Thyroid gland (tissue), 4 donors: Measurements from ENCODE around the gene MOB2. TPM values are rescaled to one million over a fixed set of nuclear protein-coding genes. Genes with fewer than 3 reads are reported as not detected.

Experiments used
- DNase-seq, 2 donors: peaks; one replicate each; pipeline ENCODE4 v3.0.0-alpha.2; 2019
- H3K27ac ChIP-seq, 3 donors: fragments of 200-600 bp; sonication (generic); 1 replicate in 2 of 3; 2 replicates in 1 of 3; pipeline ENCODE4 v1.5.1; 2016 to 2019; ENCODE audit warnings: mild to moderate bottlenecking in 1 of 3, moderate library complexity in 1 of 3
- H3K27me3 ChIP-seq: fragments of 200-600 bp; sonication (generic); one replicate; pipeline ENCODE4 v1.5.1; 2019
- H3K36me3 ChIP-seq, 2 donors: fragments of 200-600 bp; sonication (generic); one replicate each; pipeline ENCODE4 v1.5.1; 2016 to 2019
- H3K4me1 ChIP-seq, 2 donors: fragments of 200-600 bp; sonication (generic); one replicate each; pipeline ENCODE4 v1.5.1; 2017 to 2019
- H3K4me3 ChIP-seq, 3 donors: fragments of 200-600 bp; sonication (generic); replicated peaks in 1 of 3; 1 replicate in 2 of 3; 2 replicates in 1 of 3; pipeline ENCODE4 v1.5.1; 2016; ENCODE audit warnings: mild to moderate bottlenecking in 1 of 3
- H3K9me3 ChIP-seq: fragments of 200-600 bp; sonication (generic); one replicate; pipeline ENCODE4 v1.5.1; 2017
- POLR2A ChIP-seq, 2 donors: fragments of 450-650 bp; IDR thresholded peaks; one replicate each; pipeline ENCODE4 v1.6.1; 2017; ENCODE audit warnings: antibody characterized with exemption in 2 of 2, mild to moderate bottlenecking in 2 of 2, moderate library complexity in 1 of 2
- WGBS, 2 donors: methylation state at CpG; one replicate each; pipeline ENCODE4 v1.1.5; 2017; 5-methylcytosine and 5-hydroxymethylcytosine counted together
- intact Hi-C: fragments of 100-400 bp; cut with DNase I; formaldehyde crosslinking; loops from one replicate; pipeline ENCODE4 v1.15.1; 2023
- total RNA-seq, 4 donors: library from RNA; depleted of rRNA; stranded (reverse); fragments of >200 nt; gene quantifications; one replicate each; pipeline ENCODE4 v1.2.3, GENCODE V29; 2016
- TF ChIP-seq, protein P1 (sequence below), 6 experiments: fragments of 200-600 bp in 3 of 6; fragments of 450-650 bp in 3 of 6; sonication (generic) in 3 of 6; IDR thresholded peaks; one replicate each; pipeline ENCODE4 v1.5.1; 2016 to 2019; ENCODE audit warnings: antibody characterized with exemption in 6 of 6, mild to moderate bottlenecking in 2 of 6, inconsistent platforms in 1 of 6, moderate library complexity in 1 of 6

The MOB2 gene
- total RNA-seq, 4 donors from 2014 or later = 25.6 to 45.8 (median 30.1) TPM

DNA sequence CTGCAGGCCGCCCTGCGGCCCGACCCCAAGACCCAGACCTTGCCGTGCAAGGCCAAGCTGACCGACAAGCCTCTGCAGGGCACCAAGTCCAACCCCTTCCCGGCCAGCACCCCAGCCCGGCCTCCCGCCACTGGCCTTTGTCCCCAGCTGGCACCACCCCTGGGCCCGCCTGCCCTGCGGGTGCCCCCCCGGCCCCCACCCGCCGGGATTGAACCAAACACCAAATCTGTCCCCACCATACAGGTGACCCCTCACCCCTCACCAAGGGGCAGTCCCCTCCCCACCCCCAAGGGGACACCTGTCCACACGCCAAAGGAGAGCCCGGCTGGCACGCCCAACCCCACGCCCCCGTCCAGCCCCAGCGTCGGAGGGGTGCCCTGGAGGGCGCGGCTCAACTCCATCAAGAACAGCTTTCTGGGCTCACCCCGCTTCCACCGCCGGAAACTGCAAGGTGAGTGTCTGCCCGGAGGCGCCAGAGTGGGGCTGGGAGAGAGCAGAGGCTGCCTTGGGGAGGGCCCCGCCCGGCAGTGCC is 36.2 kb downstream of the MOB2 start:
- WGBS, 2 donors = 91% methylated on average over 6 to 9 of the region's 29 CpGs

DNA sequence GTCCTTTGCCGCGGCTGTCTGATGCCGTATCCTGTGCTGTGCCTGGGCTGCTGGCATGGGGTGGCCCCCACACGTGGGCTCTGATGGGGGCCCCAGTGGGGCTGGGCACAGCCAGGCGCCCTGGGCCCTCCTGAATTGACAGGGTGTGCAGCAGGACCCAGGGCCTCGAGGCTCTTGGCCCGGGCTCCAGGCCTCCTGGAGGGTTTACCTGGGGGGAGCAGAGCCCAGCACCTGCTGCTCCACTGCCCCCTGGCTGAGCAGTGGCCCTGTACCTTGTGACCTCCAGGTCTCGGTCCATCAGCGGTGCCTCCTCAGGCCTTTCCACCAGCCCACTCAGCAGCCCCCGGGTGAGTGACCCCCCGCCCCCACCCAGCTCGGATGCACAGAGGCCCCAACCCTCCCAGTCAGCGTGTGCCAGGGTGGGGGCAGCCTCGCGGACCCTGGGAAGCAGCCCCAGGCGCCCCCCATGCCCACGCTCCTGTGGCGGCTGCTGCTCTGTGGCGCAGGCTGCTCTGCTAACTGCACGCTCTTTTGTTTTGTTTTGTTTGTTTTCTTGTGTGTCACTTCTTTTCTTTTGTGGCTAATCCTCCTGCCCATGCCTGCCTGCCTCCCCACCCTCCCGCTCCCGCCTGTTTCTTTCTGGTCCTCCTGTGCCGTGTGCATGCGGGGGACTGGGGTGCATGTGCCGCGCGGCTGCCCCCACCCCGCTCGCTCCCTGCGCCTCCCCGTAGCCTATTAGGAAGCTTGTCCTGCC is 36.9 kb downstream of the MOB2 start:
- no peak for DNase-seq
- Histone ChIP-seq H3K4me3 (no peak overlapping the region), H3K27ac (no peak overlapping the region), H3K9me3 (no peaks in the 10 kb centered on the region), H3K4me1 (peaks cover 3 to 20% of the 10 kb centered on the region in 2 donors), H3K36me3 (no peaks in the 10 kb centered on the region), H3K27me3 (no peaks in the 10 kb centered on the region)
- intact Hi-C loops = no loop called here
- TF ChIP-seq POLR2A (IDR thresholded peaks at IDR 0.05) = no peak
- TF ChIP-seq, protein P1, sequence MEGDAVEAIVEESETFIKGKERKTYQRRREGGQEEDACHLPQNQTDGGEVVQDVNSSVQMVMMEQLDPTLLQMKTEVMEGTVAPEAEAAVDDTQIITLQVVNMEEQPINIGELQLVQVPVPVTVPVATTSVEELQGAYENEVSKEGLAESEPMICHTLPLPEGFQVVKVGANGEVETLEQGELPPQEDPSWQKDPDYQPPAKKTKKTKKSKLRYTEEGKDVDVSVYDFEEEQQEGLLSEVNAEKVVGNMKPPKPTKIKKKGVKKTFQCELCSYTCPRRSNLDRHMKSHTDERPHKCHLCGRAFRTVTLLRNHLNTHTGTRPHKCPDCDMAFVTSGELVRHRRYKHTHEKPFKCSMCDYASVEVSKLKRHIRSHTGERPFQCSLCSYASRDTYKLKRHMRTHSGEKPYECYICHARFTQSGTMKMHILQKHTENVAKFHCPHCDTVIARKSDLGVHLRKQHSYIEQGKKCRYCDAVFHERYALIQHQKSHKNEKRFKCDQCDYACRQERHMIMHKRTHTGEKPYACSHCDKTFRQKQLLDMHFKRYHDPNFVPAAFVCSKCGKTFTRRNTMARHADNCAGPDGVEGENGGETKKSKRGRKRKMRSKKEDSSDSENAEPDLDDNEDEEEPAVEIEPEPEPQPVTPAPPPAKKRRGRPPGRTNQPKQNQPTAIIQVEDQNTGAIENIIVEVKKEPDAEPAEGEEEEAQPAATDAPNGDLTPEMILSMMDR (IDR thresholded peaks at IDR 0.05) = no peak
- 56 to 63% methylated on average over 20 to 23 of the region's 31 CpGs for WGBS, 2 donors

More for the DNA sequence above, 36.2 kb downstream of the MOB2 start:
- H3K9me3 ChIP-seq = no peaks in the 10 kb centered on the region
- H3K4me3 ChIP-seq = no peak overlapping the region
- H3K27me3 ChIP-seq = no peaks in the 10 kb centered on the region
- H3K4me1 ChIP-seq = peaks cover 3 to 20% of the 10 kb centered on the region in 2 donors
- intact Hi-C loops = no loop called here
- TF ChIP-seq, protein P1 (IDR thresholded peaks at IDR 0.05) = no peak
- no peak for TF ChIP-seq POLR2A (IDR thresholded peaks at IDR 0.05)
- H3K36me3 ChIP-seq = no peaks in the 10 kb centered on the region
- H3K27ac ChIP-seq = no peak overlapping the region
- DNase-seq = no peak

DNA sequence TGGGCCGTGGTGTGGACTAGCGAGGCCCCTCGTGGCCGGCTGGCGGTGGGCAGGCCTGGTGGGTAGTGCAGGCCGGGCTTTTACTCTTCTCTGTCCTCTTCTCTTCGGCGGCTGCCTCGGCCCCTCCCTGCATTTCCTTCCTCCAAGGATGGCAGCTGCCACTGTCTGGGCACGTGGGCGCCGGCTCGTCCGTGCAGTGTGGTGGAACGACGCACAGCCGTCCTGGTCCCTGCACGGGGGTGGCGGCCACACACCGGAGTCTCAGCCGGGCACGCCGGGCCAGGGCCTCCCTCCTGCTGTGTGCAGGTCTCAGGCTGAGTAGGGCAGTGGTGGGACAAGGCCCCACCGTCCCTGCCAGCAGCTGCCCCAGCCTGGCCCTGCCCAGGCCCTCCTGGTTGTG is 37.7 kb downstream of the MOB2 start:
- Histone ChIP-seq H3K27ac (no peak overlapping the region), H3K9me3 (no peaks in the 10 kb centered on the region), H3K4me3 (no peak overlapping the region), H3K4me1 (peaks cover 2 to 17% of the 10 kb centered on the region in 2 donors), H3K27me3 (no peaks in the 10 kb centered on the region), H3K36me3 (no peaks in the 10 kb centered on the region)
- no peak for TF ChIP-seq POLR2A (IDR thresholded peaks at IDR 0.05)
- TF ChIP-seq, protein P1 (IDR thresholded peaks at IDR 0.05) = no peak
- intact Hi-C loops = no loop called here
- WGBS, 2 donors = 47 to 80% methylated on average over 6 to 9 of the region's 24 CpGs
- no peak for DNase-seq

DNA sequence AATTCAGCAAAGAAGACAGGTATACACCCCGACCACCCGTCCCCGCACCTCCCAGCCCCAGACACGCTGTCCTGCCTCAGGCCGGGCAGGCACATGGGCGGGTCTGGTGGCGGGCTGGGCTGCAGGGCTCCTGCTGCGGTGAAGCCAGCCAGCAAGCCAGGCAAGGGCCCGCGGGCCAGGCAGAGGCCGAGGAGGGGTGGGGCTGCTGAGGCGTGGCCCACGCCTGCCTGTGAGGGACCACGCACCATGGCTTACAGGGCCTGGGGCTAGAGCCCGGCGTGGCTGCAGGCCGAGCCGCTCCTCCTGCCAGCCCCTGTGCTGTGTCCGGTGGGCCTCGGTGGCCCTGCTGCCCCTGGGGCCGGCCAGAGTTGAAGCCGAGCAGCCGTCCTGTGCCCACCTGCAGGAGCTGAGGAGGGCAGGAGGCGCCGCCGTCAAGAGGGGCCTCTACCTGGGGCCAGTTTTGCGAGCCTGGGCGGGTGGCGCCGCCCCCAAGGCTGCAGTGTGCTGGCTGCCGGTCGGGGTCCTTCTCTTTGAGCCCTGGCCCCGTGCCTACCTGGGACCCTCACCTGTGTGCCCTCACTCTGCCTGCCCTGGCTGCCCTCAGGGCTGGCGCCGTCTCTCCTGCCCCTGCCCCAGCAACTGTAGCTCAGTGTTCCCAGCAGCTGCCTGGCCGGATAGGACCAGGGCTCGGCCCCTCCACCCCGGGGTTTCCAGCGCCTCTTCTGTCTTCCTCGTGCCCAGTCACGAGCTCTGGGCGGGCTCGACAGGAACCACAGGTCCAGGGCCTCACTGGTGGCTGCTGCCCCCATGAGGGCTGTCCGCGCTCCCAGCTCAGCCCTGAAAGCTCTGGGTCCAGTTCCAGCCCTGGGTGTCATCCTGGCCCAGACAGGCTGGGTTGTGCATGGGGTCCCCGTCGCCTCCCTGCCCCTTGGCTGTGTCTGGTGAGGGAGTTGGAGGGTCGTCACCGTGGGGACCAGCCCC is 38.4 kb downstream of the MOB2 start:
- WGBS, 2 donors = 84 to 86% methylated on average over 4 to 23 of the region's 49 CpGs
- no peaks in the 10 kb centered on the region for H3K27me3 ChIP-seq
- no peaks in the 10 kb centered on the region for H3K36me3 ChIP-seq
- intact Hi-C loops = no loop called here
- no peak for TF ChIP-seq POLR2A (IDR thresholded peaks at IDR 0.05)
- TF ChIP-seq, protein P1 (IDR thresholded peaks at IDR 0.05) = no peak
- no peaks in the 10 kb centered on the region for H3K9me3 ChIP-seq
- H3K27ac ChIP-seq = no peak overlapping the region
- peaks cover 0 to 10% of the 10 kb centered on the region in 2 donors for H3K4me1 ChIP-seq
- DNase-seq = no peak
- H3K4me3 ChIP-seq = no peak overlapping the region
